Osteocyte (in vitro differentiated cells): ENCODE measurements around the gene BMPR1A. TPM values are rescaled to one million over a fixed set of nuclear protein-coding genes. Genes with fewer than 3 reads are reported as not detected.

ENCODE experiments used
- DNase-seq: peaks from one replicate; pipeline ENCODE4 v3.0.0; 2021; ENCODE audit warnings: mixed read lengths; ENCODE audit not compliant: unreplicated experiment; ENCODE audit errors: extremely low spot score
- H3K27ac Mint-ChIP-seq: one replicate; pipeline ENCODE4 v1.8.0; 2021; ENCODE audit warnings: mild to moderate bottlenecking, mixed read lengths; ENCODE audit not compliant: unreplicated experiment
- H3K27me3 Mint-ChIP-seq: one replicate; pipeline ENCODE4 v1.8.0; 2021; ENCODE audit warnings: mixed read lengths; ENCODE audit not compliant: unreplicated experiment
- H3K36me3 Mint-ChIP-seq: one replicate; pipeline ENCODE4 v1.8.0; 2021; ENCODE audit warnings: mixed read lengths; ENCODE audit not compliant: unreplicated experiment
- H3K4me1 Mint-ChIP-seq: one replicate; pipeline ENCODE4 v1.8.0; 2021; ENCODE audit warnings: mixed read lengths; ENCODE audit not compliant: unreplicated experiment
- H3K4me3 Mint-ChIP-seq: one replicate; pipeline ENCODE4 v1.8.0; 2021; ENCODE audit warnings: mild to moderate bottlenecking, moderate library complexity, mixed read lengths; ENCODE audit not compliant: unreplicated experiment
- H3K9me3 Mint-ChIP-seq: one replicate; pipeline ENCODE4 v1.8.0; 2021; ENCODE audit warnings: mixed read lengths; ENCODE audit not compliant: unreplicated experiment
- CTCF ChIP-seq: fragments of 200-600 bp; sonication (generic); IDR thresholded peaks from 2 replicates; pipeline ENCODE4 v1.5.0; 2021; ENCODE audit warnings: antibody characterized with exemption, mild to moderate bottlenecking, moderate library complexity
- total RNA-seq: library from RNA; stranded (reverse); gene quantifications from 2 replicates; pipeline ENCODE4 v1.2.1, GENCODE V29; 2021

Gene BMPR1A
- total RNA-seq, 1 donor from 2014 or later = 75.5 TPM

- H3K9me3 Mint-ChIP-seq = no peaks in the 10 kb centered on the region
- no peaks in the 10 kb centered on the region for H3K27me3 Mint-ChIP-seq
- H3K36me3 Mint-ChIP-seq = no peaks in the 10 kb centered on the region
- H3K4me1 Mint-ChIP-seq = peaks cover 23% of the 10 kb centered on the region
- no peak overlapping the region for H3K27ac Mint-ChIP-seq
- H3K4me3 Mint-ChIP-seq = no peak overlapping the region
- TF ChIP-seq CTCF = no peak
- peak; percentile 75 for DNase-seq
Measured at GRCh38 chr10:86940677-86941076, 184.3 kb downstream of the BMPR1A start.

GRCh38 chr10:86941426-86941825, 185.0 kb downstream of the BMPR1A start:
- Mint-ChIP-seq H3K4me3 (no peak overlapping the region), H3K27me3 (no peaks in the 10 kb centered on the region), H3K27ac (no peak overlapping the region), H3K4me1 (peaks cover 20% of the 10 kb centered on the region), H3K36me3 (no peaks in the 10 kb centered on the region), H3K9me3 (no peaks in the 10 kb centered on the region)
- no peak for TF ChIP-seq CTCF
- peak; percentile 32 for DNase-seq

- no peak overlapping the region for H3K4me3 Mint-ChIP-seq
- TF ChIP-seq CTCF = no peak
- peak; percentile 76 for DNase-seq
- H3K4me1 Mint-ChIP-seq = peaks cover 16% of the 10 kb centered on the region
- H3K9me3 Mint-ChIP-seq = no peaks in the 10 kb centered on the region
- H3K27ac Mint-ChIP-seq = no peak overlapping the region
- H3K36me3 Mint-ChIP-seq = no peaks in the 10 kb centered on the region
- H3K27me3 Mint-ChIP-seq = peaks cover 5% of the 10 kb centered on the region
Measured at GRCh38 chr10:86941991-86942421, 185.6 kb downstream of the BMPR1A start.

- Mint-ChIP-seq H3K27ac (no peak overlapping the region), H3K4me1 (peaks cover 9% of the 10 kb centered on the region), H3K27me3 (peaks cover 6% of the 10 kb centered on the region), H3K9me3 (no peaks in the 10 kb centered on the region), H3K36me3 (no peaks in the 10 kb centered on the region), H3K4me3 (no peak overlapping the region)
- peak; percentile 83 for DNase-seq
- TF ChIP-seq CTCF = no peak
Measured at GRCh38 chr10:86942441-86943315, 186.3 kb downstream of the BMPR1A start.

- peak; percentile 78 for DNase-seq
- peaks cover 12% of the 10 kb centered on the region for H3K27me3 Mint-ChIP-seq
- no peaks in the 10 kb centered on the region for H3K9me3 Mint-ChIP-seq
- no peak overlapping the region for H3K27ac Mint-ChIP-seq
- no peak for TF ChIP-seq CTCF
- H3K4me1 Mint-ChIP-seq = peaks cover 9% of the 10 kb centered on the region
- H3K4me3 Mint-ChIP-seq = no peak overlapping the region
- peaks cover 5% of the 10 kb centered on the region for H3K36me3 Mint-ChIP-seq
Measured at GRCh38 chr10:86943316-86944030, 187.1 kb downstream of the BMPR1A start.
